ENCODE measurements around the gene SGIP1. TPM values are rescaled to one million over a fixed set of nuclear protein-coding genes. Genes with fewer than 3 reads are reported as not detected.

The SGIP1 gene
- total RNA-seq, 1 experiment from 2014 or later, result not detected

DNA sequence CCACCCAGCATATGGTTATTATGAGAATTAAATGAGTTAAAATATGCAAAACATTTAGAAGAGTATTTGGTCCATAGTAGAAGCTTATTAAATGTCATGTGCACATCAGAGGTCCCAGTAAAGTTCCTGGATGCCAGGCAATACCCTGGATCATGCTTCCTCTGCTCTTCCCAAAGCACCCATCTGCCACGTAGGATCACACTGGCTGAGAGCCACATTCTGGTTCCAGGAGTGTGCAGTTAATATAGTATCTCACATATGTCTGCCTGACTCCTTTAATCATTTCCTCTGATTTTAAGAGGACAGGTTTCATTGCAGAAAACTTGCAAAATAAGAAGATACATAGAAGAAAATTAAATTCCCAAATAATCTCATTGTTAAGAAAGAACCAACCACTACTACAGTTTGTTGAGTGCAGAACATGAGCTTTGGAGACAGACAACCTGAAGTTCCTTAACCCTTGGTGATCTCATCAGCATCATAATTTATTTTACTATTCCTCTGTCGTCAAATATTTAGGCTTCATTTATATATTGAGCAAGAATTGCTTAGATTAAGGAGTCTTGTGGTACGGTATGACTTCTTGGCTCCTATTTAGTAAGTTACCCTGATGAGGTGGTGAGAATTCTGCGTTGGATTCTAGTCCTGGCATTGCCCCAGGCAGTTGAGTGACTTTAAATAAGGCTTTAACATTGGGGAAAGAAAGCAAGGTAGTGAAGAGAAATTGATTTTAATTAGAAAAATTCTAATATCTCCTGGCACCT lies 12.3 kb downstream of the SGIP1 start:
- DNase-seq (no peak), ATAC-seq (no peak)
- Histone ChIP-seq H3K9ac (ENCODE audit: low read length) (no peak overlapping the region), H3K9me3 (ENCODE audit: low read length) (no peaks in the 10 kb centered on the region), H4K20me1 (ENCODE audit: low read length) (no peaks in the 10 kb centered on the region), H3K27me3 (ENCODE audit: low read length) (peaks cover 20% of the 10 kb centered on the region; the same call in 1 of the 2 replicates), H3K9me2 (replicated peaks; ENCODE audit: low read length) (no peaks in the 10 kb centered on the region), H3K4me2 (ENCODE audit: low read length) (no peak overlapping the region), H3K4me1 (ENCODE audit: insufficient read depth, low read length) (peaks cover 12% of the 10 kb centered on the region), H3K36me3 (ENCODE audit: low read depth, low read length) (no peaks in the 10 kb centered on the region), H3K27ac (ENCODE audit: low read length) (no peak overlapping the region), H2AFZ (ENCODE audit: low read length) (no peak overlapping the region), H3K79me2 (ENCODE audit: low read length) (no peaks in the 10 kb centered on the region), H3F3A (ENCODE audit: low read length, unreplicated experiment) (no peaks in the 10 kb centered on the region), H3K4me3 (ENCODE audit: low read length) (no peak overlapping the region)
- TF ChIP-seq EZH2phosphoT487 (IDR thresholded peaks at IDR 0.05; ENCODE audit: borderline replicate concordance, low read length) (no peak), CTCF (conservative IDR thresholded peaks at IDR 0.05; ENCODE audit: low read depth, low read length) (no peak), EZH2 (IDR thresholded peaks at IDR 0.05; ENCODE audit: low read length, unreplicated experiment) (no peak)
- CTCF ChIA-PET, result no interaction called here
- intact Hi-C loops (cut with micrococcal nuclease), result no loop called here
- no TSS peak for BruUV-seq (replicated peaks)
- POLR2A ChIA-PET (ENCODE audit: unreplicated experiment), result no interaction called here

- Histone ChIP-seq H3K9me2 (replicated peaks; ENCODE audit: low read length) (no peaks in the 10 kb centered on the region), H3K9ac (ENCODE audit: low read length) (no peak overlapping the region), H3K4me1 (ENCODE audit: insufficient read depth, low read length) (no peaks in the 10 kb centered on the region), H4K20me1 (ENCODE audit: low read length) (no peaks in the 10 kb centered on the region), H2AFZ (ENCODE audit: low read length) (no peak overlapping the region), H3K27me3 (ENCODE audit: low read length) (peaks cover 20% of the 10 kb centered on the region; the same call in 1 of the 2 replicates), H3K36me3 (ENCODE audit: low read depth, low read length) (no peaks in the 10 kb centered on the region), H3K79me2 (ENCODE audit: low read length) (no peaks in the 10 kb centered on the region), H3K4me3 (ENCODE audit: low read length) (no peak overlapping the region), H3K4me2 (ENCODE audit: low read length) (no peak overlapping the region), H3F3A (ENCODE audit: low read length, unreplicated experiment) (no peaks in the 10 kb centered on the region), H3K27ac (ENCODE audit: low read length) (no peak overlapping the region), H3K9me3 (ENCODE audit: low read length) (no peaks in the 10 kb centered on the region)
- ChIA-PET POLR2A (ENCODE audit: unreplicated experiment) (interaction anchor here (0.7 kb wide), 1 partner anchor 25 kb away, joined by 6 read pairs; no protein-coding TSS in a partner anchor), CTCF (no interaction called here)
- BruUV-seq (replicated peaks), result no TSS peak
- DNase-seq, result no peak
- ATAC-seq, result no peak
- TF ChIP-seq EZH2 (IDR thresholded peaks at IDR 0.05; ENCODE audit: low read length, unreplicated experiment), result no peak
- no peak for TF ChIP-seq EZH2phosphoT487 (IDR thresholded peaks at IDR 0.05; ENCODE audit: borderline replicate concordance, low read length)
- TF ChIP-seq CTCF (conservative IDR thresholded peaks at IDR 0.05; ENCODE audit: low read depth, low read length), result no peak
- intact Hi-C loops (cut with micrococcal nuclease), result no loop called here
Observed at GRCh38 chr1:66549017-66549416, 15.1 kb downstream of the SGIP1 start.

- no peaks in the 10 kb centered on the region for H3F3A ChIP-seq (ENCODE audit: low read length, unreplicated experiment)
- no peaks in the 10 kb centered on the region for H3K4me1 ChIP-seq (ENCODE audit: insufficient read depth, low read length)
- no peak overlapping the region for H3K27ac ChIP-seq (ENCODE audit: low read length)
- no peaks in the 10 kb centered on the region for H3K79me2 ChIP-seq (ENCODE audit: low read length)
- no TSS peak for BruUV-seq (replicated peaks)
- CTCF ChIA-PET, result no interaction called here
- POLR2A ChIA-PET (ENCODE audit: unreplicated experiment), result no interaction called here
- no peak overlapping the region for H3K4me3 ChIP-seq (ENCODE audit: low read length)
- no peaks in the 10 kb centered on the region for H3K36me3 ChIP-seq (ENCODE audit: low read depth, low read length)
- H3K9me3 ChIP-seq (ENCODE audit: low read length), result no peaks in the 10 kb centered on the region
- peaks cover 20% of the 10 kb centered on the region; the same call in 1 of the 2 replicates for H3K27me3 ChIP-seq (ENCODE audit: low read length)
- no peaks in the 10 kb centered on the region for H4K20me1 ChIP-seq (ENCODE audit: low read length)
- no peaks in the 10 kb centered on the region for H3K9me2 ChIP-seq (replicated peaks; ENCODE audit: low read length)
- no peak overlapping the region for H3K9ac ChIP-seq (ENCODE audit: low read length)
- no peak overlapping the region for H3K4me2 ChIP-seq (ENCODE audit: low read length)
- ATAC-seq, result no peak
- no peak overlapping the region for H2AFZ ChIP-seq (ENCODE audit: low read length)
- DNase-seq, result no peak
- TF ChIP-seq CTCF (conservative IDR thresholded peaks at IDR 0.05; ENCODE audit: low read depth, low read length) (no peak), EZH2 (IDR thresholded peaks at IDR 0.05; ENCODE audit: low read length, unreplicated experiment) (no peak), EZH2phosphoT487 (IDR thresholded peaks at IDR 0.05; ENCODE audit: borderline replicate concordance, low read length) (no peak)
- intact Hi-C loops (cut with micrococcal nuclease), result no loop called here
Observed at GRCh38 chr1:66550243-66550642, 16.3 kb downstream of the SGIP1 start.

All from PC-3 (cell line).